Hematopoietic multipotent progenitor cell treated with erythropoietin and hydrocortisone succinate and interleukin-3 and kit ligand, for 15 days (in vitro differentiated cells): Measurements from ENCODE around the gene FOS.
A peak's percentile ranks its signal among the peaks of the same experiment; 100 is the strongest.
"Not testable (repeated sequence)": the region's sequence is repeated elsewhere in the genome, so short reads cannot be mapped to it uniquely, and the experiment has no call there.

Source experiments
- DNase-seq: peaks from one replicate; pipeline ENCODE4 v3.0.0-alpha.2; 2015; ENCODE audit warnings: low spot score

The FOS gene

GRCh38 chr14:75278422-75279152, at the start of gene FOS:
FOS (plus strand) TSS chr14:75278828; CDS start chr14:75278983, 155 bp downstream.
- DNase-seq, result peak; percentile 92

GRCh38 chr14:75229661-75230139, 48.9 kb upstream of the FOS start:
- DNase-seq, result peak; percentile 41

- peak; percentile 14 for DNase-seq
Measured at GRCh38 chr14:75230140-75230792, 48.4 kb upstream of the FOS start.

GRCh38 chr14:75231320-75231719, 47.3 kb upstream of the FOS start:
- DNase-seq, result no peak

GRCh38 chr14:75232191-75232590, 46.4 kb upstream of the FOS start:
- DNase-seq, result peak; percentile 16

- peak; percentile 14 for DNase-seq
Measured at GRCh38 chr14:75232597-75232996, 46.0 kb upstream of the FOS start.

GRCh38 chr14:75234173-75235115, 44.2 kb upstream of the FOS start:
- DNase-seq, result no peak

- DNase-seq, result not testable (repeated sequence)
Measured at GRCh38 chr14:75235198-75235597, 43.4 kb upstream of the FOS start.

GRCh38 chr14:75236467-75236866, 42.2 kb upstream of the FOS start:
- DNase-seq, result no peak

GRCh38 chr14:75236901-75237419, 41.7 kb upstream of the FOS start:
- DNase-seq, result no peak

- no peak for DNase-seq
Measured at GRCh38 chr14:75238756-75239455, 39.7 kb upstream of the FOS start.

- no peak for DNase-seq
Measured at GRCh38 chr14:75240781-75241180, 37.8 kb upstream of the FOS start.

GRCh38 chr14:75242546-75243273, 35.9 kb upstream of the FOS start:
- no peak for DNase-seq

- DNase-seq, result no peak
Measured at GRCh38 chr14:75244121-75244520, 34.5 kb upstream of the FOS start.

- DNase-seq, result no peak
Measured at GRCh38 chr14:75246546-75247285, 31.9 kb upstream of the FOS start.

- no peak for DNase-seq
Measured at GRCh38 chr14:75247286-75247922, 31.2 kb upstream of the FOS start.

GRCh38 chr14:75247939-75248338, 30.7 kb upstream of the FOS start:
- no peak for DNase-seq

GRCh38 chr14:75249251-75249957, 29.2 kb upstream of the FOS start:
- no peak for DNase-seq

GRCh38 chr14:75249958-75250336, 28.7 kb upstream of the FOS start:
- no peak for DNase-seq
